ENCODE results near the gene VPS35L. TPM values are rescaled to one million over a fixed set of nuclear protein-coding genes. Genes with fewer than 3 reads are reported as not detected.

VPS35L gene
- total and polyA plus RNA-seq, 4 donors: 27.4 to 65.4 (median 47.1) TPM

GRCh38 chr16:19599968-19600716 is 44.6 kb downstream of the VPS35L start:
- ATAC-seq (ENCODE audit: insufficient read depth, low FRiP score): no peak
- TF ChIP-seq CTCF (IDR thresholded peaks at IDR 0.05; ENCODE audit: control extremely low read depth, extremely low read depth): no peak
- H3K9ac ChIP-seq (ENCODE audit: insufficient read depth in 1 of 2, low read length in 2 of 2): no peak overlapping the region
- no peaks in the 10 kb centered on the region for H3K27me3 ChIP-seq (ENCODE audit: control insufficient read depth in 3 of 3, insufficient read depth in 3 of 3, low read length in 2 of 3)
- H3K4me1 ChIP-seq (ENCODE audit: control insufficient read depth in 5 of 5, insufficient read depth in 5 of 5, low read length in 5 of 5): no peaks in the 10 kb centered on the region
- H3K36me3 ChIP-seq (ENCODE audit: control insufficient read depth in 4 of 4, insufficient read depth in 4 of 4, low read length in 4 of 4): peaks cover 0 to 22% (median 16%) of the 10 kb centered on the region in 4 donors
- H3K9me3 ChIP-seq (ENCODE audit: control insufficient read depth in 4 of 4, insufficient read depth in 3 of 4, low read length in 3 of 4): no peaks in the 10 kb centered on the region
- 81 to 94% methylated on average over 5 of the region's 5 CpGs for WGBS, 2 donors
- H3K27ac ChIP-seq (ENCODE audit: low read depth in 1 of 2, low read length in 1 of 2): no peak overlapping the region
- H3K4me3 ChIP-seq: no peak overlapping the region
- no peak for DNase-seq

DNA sequence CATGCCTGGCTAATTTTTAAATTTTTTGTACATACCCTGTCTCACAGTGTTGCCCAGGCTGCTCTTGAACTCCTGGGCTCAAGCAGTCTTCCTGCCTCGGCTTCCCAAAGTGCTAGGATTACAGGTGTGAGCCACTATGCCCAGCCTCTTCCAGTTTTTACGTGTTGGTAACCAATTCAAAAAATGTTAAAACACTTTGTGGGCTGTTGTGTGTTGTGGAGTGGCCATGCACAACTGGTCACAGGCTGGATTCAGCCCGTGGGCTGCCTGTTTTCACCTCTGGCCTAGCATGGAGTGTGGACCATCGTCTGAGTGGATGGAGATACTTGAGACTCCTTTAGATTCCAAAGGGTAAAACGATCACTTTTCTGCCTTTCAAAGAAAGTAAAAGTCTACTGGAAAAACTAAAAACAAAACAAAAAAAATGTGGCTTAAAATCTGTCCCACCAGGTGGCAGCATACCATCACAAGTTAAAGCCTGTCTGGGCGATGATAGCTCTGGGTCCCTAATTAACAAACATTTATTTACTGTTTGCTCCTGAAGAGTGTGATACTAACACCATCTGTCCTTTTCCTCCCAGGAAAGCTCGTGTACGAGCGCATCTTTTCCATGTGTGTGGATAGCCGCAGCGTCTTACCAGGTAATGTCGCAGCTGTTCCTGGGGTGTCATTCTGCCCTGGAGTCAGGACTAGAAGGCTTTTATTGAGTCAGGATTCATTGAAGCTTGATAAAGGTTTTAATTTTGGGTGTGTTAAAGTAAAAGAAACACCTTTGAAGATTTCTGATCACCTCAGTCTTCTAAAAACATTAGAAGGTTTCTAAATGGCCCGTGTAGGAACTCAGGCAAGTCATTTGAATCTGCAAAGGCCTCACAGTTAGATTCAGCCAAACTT is 45.8 kb downstream of the VPS35L start:
- Histone ChIP-seq H3K27me3 (ENCODE audit: control insufficient read depth in 3 of 3, insufficient read depth in 3 of 3, low read length in 2 of 3) (no peaks in the 10 kb centered on the region), H3K4me1 (ENCODE audit: control insufficient read depth in 5 of 5, insufficient read depth in 5 of 5, low read length in 5 of 5) (no peaks in the 10 kb centered on the region), H3K36me3 (ENCODE audit: control insufficient read depth in 4 of 4, insufficient read depth in 4 of 4, low read length in 4 of 4) (peaks cover 0 to 21% (median 16%) of the 10 kb centered on the region in 4 donors), H3K27ac (ENCODE audit: low read depth in 1 of 2, low read length in 1 of 2) (no peak overlapping the region), H3K9me3 (ENCODE audit: control insufficient read depth in 4 of 4, insufficient read depth in 3 of 4, low read length in 3 of 4) (no peaks in the 10 kb centered on the region), H3K9ac (ENCODE audit: insufficient read depth in 1 of 2, low read length in 2 of 2) (no peak overlapping the region), H3K4me3 (no peak overlapping the region)
- 70 to 75% methylated on average over 13 of the region's 13 CpGs for WGBS, 2 donors
- DNase-seq (peak; percentile 45 to 68 (median 60)), ATAC-seq (ENCODE audit: insufficient read depth, low FRiP score) (no peak)
- peak; percentile 16 for TF ChIP-seq CTCF (IDR thresholded peaks at IDR 0.05; ENCODE audit: control extremely low read depth, extremely low read depth)

- Histone ChIP-seq H3K4me1 (ENCODE audit: control insufficient read depth in 5 of 5, insufficient read depth in 5 of 5, low read length in 5 of 5) (no peaks in the 10 kb centered on the region), H3K9me3 (ENCODE audit: control insufficient read depth in 4 of 4, insufficient read depth in 3 of 4, low read length in 3 of 4) (no peaks in the 10 kb centered on the region), H3K27me3 (ENCODE audit: control insufficient read depth in 3 of 3, insufficient read depth in 3 of 3, low read length in 2 of 3) (no peaks in the 10 kb centered on the region), H3K4me3 (no peak overlapping the region), H3K9ac (ENCODE audit: insufficient read depth in 1 of 2, low read length in 2 of 2) (no peak overlapping the region), H3K36me3 (ENCODE audit: control insufficient read depth in 4 of 4, insufficient read depth in 4 of 4, low read length in 4 of 4) (peaks cover 7 to 27% (median 13%) of the 10 kb centered on the region in 4 donors), H3K27ac (ENCODE audit: low read depth in 1 of 2, low read length in 1 of 2) (no peak overlapping the region)
- ATAC-seq (ENCODE audit: insufficient read depth, low FRiP score) (no peak), DNase-seq (no peak)
- TF ChIP-seq CTCF (IDR thresholded peaks at IDR 0.05; ENCODE audit: control extremely low read depth, extremely low read depth): no peak
- 98 to 99% methylated on average over 4 of the region's 4 CpGs for WGBS, 2 donors
Observed at GRCh38 chr16:19604911-19605310, 49.4 kb downstream of the VPS35L start.
